Posterior cingulate gyrus (tissue), 11 donors: Measurements from ENCODE around the gene RADX.
A peak's percentile ranks its signal among the peaks of the same experiment; 100 is the strongest.

Source experiments
- DNase-seq, 10 donors: peaks; one replicate each; pipeline versions ENCODE4 v3.0.0 to v3.0.0-alpha.2; 2020 to 2021; ENCODE audit warnings: mixed read lengths in 3 of 10
- intact Hi-C: fragments of 100-400 bp; cut with DNase I; formaldehyde crosslinking; loops from one replicate; pipeline ENCODE4 v1.15.1; 2023

RADX gene

GRCh38 chrX:106684207-106684606, 72.4 kb downstream of the RADX start:
- no peak for DNase-seq
- intact Hi-C loops = no loop called here

GRCh38 chrX:106692425-106693065, 80.8 kb downstream of the RADX start:
- intact Hi-C loops = no loop called here

GRCh38 chrX:106696502-106696901, 84.7 kb downstream of the RADX start:
- intact Hi-C loops = no loop called here
- DNase-seq = no peak

More at GRCh38 chrX:106692425-106693065, 80.8 kb downstream of the RADX start:
- DNase-seq = no peak

GRCh38 chrX:106698693-106699092, 86.9 kb downstream of the RADX start:
- intact Hi-C loops = no loop called here
- DNase-seq = no peak

- intact Hi-C loops = no loop called here
- no peak for DNase-seq
Measured at GRCh38 chrX:106702636-106703035, 90.9 kb downstream of the RADX start.

GRCh38 chrX:106706466-106706865, 94.7 kb downstream of the RADX start:
- intact Hi-C loops = no loop called here
- DNase-seq = no peak

- intact Hi-C loops = no loop called here
- DNase-seq = no peak
Measured at GRCh38 chrX:106707771-106708454, 96.1 kb downstream of the RADX start.

GRCh38 chrX:106710771-106711170, 99.0 kb downstream of the RADX start:
- DNase-seq = no peak
- intact Hi-C loops = no loop called here

- no peak for DNase-seq
Measured at GRCh38 chrX:106711375-106711774, 99.6 kb downstream of the RADX start.

GRCh38 chrX:106716004-106716403, 104.2 kb downstream of the RADX start:
- no peak for DNase-seq
- intact Hi-C loops = no loop called here

More at GRCh38 chrX:106711375-106711774, 99.6 kb downstream of the RADX start:
- intact Hi-C loops = no loop called here

GRCh38 chrX:106716463-106716862, 104.7 kb downstream of the RADX start:
- intact Hi-C loops = no loop called here
- no peak for DNase-seq

- no peak for DNase-seq
- intact Hi-C loops = no loop called here
Measured at GRCh38 chrX:106718709-106719108, 106.9 kb downstream of the RADX start.

- intact Hi-C loops = no loop called here
- DNase-seq = no peak
Measured at GRCh38 chrX:106725931-106726330, 114.2 kb downstream of the RADX start.

- peak in 9 of 10 donors; percentile 24 to 95 (median 62) for DNase-seq
- intact Hi-C loops = no loop called here
Measured at GRCh38 chrX:106726485-106727437, 115.0 kb downstream of the RADX start, which contains the start of gene RNF128. Gene RNF128 (plus strand): TSS chrX:106726701. CDS start chrX:106726914, 213 bp downstream.

GRCh38 chrX:106728337-106728736, 116.6 kb downstream of the RADX start:
- DNase-seq = no peak

More at GRCh38 chrX:106728337-106728736, 116.6 kb downstream of the RADX start:
- intact Hi-C loops = no loop called here
